ENCODE measurements around the gene TMEM187. TPM values are rescaled to one million over a fixed set of nuclear protein-coding genes. Genes with fewer than 3 reads are reported as not detected.
A peak's percentile ranks its signal among the peaks of the same experiment; 100 is the strongest.

The TMEM187 gene
- total and polyA plus RNA-seq, 12 donors = 3.4 to 13.2 (median 7.5) TPM

DNA sequence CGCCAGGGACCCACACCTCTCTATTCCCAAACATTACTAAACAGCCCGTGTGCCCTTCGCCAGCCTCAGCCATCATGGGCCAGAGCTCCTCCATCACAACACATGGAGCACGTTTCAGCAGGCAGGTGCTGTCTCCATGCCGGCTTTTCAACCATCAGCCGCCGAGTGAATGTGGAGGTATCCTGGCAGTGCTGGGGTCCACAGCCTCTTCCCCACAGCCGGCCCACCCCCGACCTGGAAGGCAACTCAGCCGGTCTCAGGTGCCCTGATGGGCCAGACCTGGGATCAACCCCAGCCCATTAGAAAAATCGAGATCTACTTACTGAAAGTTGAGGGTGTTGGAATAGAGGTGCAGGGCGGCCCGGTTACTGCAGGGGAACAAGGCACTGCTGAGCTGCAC, 40.8 kb upstream of the TMEM187 start:
- Histone ChIP-seq H3K4me3 (no peak overlapping the region), H3K27me3 (peaks cover 0 to 14% (median 0%) of the 10 kb centered on the region in 7 donors), H3K4me1 (peaks cover 0 to 47% (median 36%) of the 10 kb centered on the region in 9 donors), H3K27ac (no peak overlapping the region), H3K36me3 (peaks cover 0 to 40% (median 0%) of the 10 kb centered on the region in 9 donors), H3K9me3 (no peaks in the 10 kb centered on the region)
- intact Hi-C loops (cut with DNase I) = no loop called here
- TF ChIP-seq, protein P1, sequence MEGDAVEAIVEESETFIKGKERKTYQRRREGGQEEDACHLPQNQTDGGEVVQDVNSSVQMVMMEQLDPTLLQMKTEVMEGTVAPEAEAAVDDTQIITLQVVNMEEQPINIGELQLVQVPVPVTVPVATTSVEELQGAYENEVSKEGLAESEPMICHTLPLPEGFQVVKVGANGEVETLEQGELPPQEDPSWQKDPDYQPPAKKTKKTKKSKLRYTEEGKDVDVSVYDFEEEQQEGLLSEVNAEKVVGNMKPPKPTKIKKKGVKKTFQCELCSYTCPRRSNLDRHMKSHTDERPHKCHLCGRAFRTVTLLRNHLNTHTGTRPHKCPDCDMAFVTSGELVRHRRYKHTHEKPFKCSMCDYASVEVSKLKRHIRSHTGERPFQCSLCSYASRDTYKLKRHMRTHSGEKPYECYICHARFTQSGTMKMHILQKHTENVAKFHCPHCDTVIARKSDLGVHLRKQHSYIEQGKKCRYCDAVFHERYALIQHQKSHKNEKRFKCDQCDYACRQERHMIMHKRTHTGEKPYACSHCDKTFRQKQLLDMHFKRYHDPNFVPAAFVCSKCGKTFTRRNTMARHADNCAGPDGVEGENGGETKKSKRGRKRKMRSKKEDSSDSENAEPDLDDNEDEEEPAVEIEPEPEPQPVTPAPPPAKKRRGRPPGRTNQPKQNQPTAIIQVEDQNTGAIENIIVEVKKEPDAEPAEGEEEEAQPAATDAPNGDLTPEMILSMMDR (IDR thresholded peaks at IDR 0.05) = no peak
- WGBS, 2 donors = 90 to 94% methylated on average over 13 of the region's 13 CpGs
- no peak for DNase-seq
- ATAC-seq = no peak

DNA sequence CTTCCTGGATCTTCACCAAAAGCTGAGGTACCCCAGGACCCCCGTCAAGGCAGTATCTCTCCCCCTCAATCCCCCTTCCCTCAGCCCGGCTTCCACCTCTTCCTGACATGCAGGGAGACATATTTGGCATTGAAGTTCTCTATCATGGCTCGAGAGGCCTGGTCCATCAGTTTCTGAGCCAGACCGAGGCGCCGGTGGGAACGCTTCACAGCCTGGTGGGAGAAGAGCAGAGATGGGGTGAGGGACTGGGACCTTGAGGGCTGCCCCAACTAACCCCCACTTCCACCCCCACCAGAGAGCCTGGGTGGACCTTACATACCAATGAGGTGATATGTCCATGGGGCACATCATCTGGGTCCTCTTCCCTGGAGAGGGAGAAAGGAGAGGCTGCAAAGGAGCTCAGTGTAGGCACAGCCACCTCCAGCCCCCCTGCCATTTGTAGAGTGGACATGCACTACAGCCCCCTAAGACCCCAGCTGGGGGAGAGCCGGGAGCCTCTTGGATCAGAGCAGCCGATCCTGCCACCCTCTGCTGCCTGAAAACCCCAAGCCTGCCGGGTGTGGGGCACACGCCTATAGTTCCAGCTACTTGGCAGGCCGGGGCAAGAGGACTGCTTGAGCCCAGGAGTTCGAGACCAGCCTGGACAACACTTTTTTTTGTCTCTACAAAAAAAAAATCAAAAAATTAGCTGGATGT, 40.2 kb upstream of the TMEM187 start:
- intact Hi-C loops (cut with DNase I) = no loop called here
- Histone ChIP-seq H3K4me3 (no peak overlapping the region), H3K9me3 (no peaks in the 10 kb centered on the region), H3K27ac (no peak overlapping the region), H3K36me3 (peaks cover 0 to 40% (median 0%) of the 10 kb centered on the region in 9 donors), H3K27me3 (peaks cover 0 to 19% (median 0%) of the 10 kb centered on the region in 7 donors), H3K4me1 (peaks cover 0 to 40% (median 30%) of the 10 kb centered on the region in 9 donors)
- WGBS, 2 donors = 91 to 94% methylated on average over 13 of the region's 13 CpGs
- no peak for DNase-seq
- ATAC-seq = no peak
- TF ChIP-seq, protein P1 (IDR thresholded peaks at IDR 0.05) = no peak

DNA sequence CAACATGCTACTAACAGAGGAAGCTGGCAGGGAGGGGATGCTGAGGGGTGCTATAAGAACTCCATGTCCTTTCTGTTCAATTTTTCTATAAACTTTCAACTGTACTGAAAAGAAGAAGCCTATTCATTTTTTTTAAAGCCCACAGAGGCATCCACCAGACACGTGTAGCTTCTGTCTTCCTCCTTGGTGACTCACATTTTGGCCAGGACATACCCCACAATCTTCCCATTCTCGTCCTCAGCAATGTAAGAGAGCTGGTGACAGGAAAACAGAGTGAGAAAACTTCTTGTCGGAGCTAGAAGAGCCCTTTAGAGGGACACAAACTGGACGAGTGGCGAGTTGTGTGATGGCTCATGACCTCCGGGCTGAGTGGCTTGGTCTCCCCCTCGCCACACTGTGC, 38.8 kb upstream of the TMEM187 start:
- ATAC-seq (no peak), DNase-seq (no peak)
- Histone ChIP-seq H3K9me3 (no peaks in the 10 kb centered on the region), H3K36me3 (peaks cover 0 to 40% (median 0%) of the 10 kb centered on the region in 9 donors), H3K27ac (peak overlapping the region in 7 of 10 donors; percentile 72 to 82 (median 78)), H3K4me3 (peak overlapping the region; percentile 58 to 78 (median 71)), H3K4me1 (peaks cover 0 to 33% (median 23%) of the 10 kb centered on the region in 9 donors), H3K27me3 (peaks cover 0 to 21% (median 0%) of the 10 kb centered on the region in 7 donors)
- intact Hi-C loops (cut with DNase I) = no loop called here
- WGBS, 2 donors = 22 to 27% methylated on average over 7 of the region's 7 CpGs
- TF ChIP-seq, protein P1 (IDR thresholded peaks at IDR 0.05) = no peak

DNA sequence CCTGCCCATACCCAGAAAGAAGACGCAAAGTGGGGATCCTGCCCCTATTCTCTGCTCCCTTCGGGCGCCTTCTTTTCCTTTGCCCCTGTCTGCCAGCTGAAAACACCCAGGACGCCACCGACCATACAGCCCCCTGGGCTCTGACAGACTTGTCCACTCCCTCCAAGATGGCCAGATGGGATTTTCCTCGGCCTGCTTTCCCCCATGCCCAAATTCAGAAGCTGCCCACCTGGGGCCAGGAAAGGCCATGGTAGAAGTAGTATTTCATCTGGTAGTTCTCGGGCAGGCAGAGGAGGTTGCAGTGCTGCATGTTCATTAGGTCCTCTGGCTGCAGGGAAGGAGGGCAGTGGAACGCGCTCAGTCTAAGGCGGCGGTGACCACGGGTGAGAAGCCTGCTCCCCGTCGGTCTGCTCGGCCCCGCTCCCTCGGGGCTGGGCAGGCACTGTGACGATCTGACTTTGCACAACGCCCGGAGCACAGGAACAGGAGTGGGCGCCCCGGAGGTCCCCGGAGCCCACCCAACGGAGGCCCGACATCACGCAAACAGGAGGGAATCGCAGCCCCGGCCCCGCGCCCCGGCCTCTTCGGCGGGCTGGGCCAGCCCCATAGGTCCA, 38.3 kb upstream of the TMEM187 start:
- Histone ChIP-seq H3K4me1 (peaks cover 0 to 28% (median 19%) of the 10 kb centered on the region in 9 donors), H3K4me3 (peak overlapping the region; percentile 58 to 78 (median 71)), H3K27ac (peak overlapping the region in 9 of 10 donors; percentile 70 to 82 (median 78)), H3K36me3 (peaks cover 0 to 40% (median 0%) of the 10 kb centered on the region in 9 donors), H3K27me3 (peaks cover 0 to 21% (median 0%) of the 10 kb centered on the region in 7 donors), H3K9me3 (no peaks in the 10 kb centered on the region)
- TF ChIP-seq, protein P1 (IDR thresholded peaks at IDR 0.05) = no peak
- no peak for DNase-seq
- intact Hi-C loops (cut with DNase I) = no loop called here
- 2 to 10% methylated on average over 18 to 32 of the region's 33 CpGs for WGBS, 2 donors
- ATAC-seq = peak in 5 of 8 donors; percentile 1 to 14 (median 11)
